GM20000 (cell line): ENCODE data around the gene TRAPPC3L.

ENCODE experiments used
- DNase-seq: peaks from one replicate; pipeline ENCODE4 v3.0.0; 2012; ENCODE audit warnings: low spot score
- CTCF ChIP-seq: IDR thresholded peaks from 2 replicates; pipeline ENCODE4 v1.5.1; 2012; ENCODE audit warnings: mild to moderate bottlenecking, control low read depth; ENCODE audit errors: extremely low read depth, missing control alignments

TRAPPC3L gene

GRCh38 chr6:116447496-116448011 lies 97.9 kb downstream of the TRAPPC3L start:
- no peak for DNase-seq
- no peak for TF ChIP-seq CTCF

- no peak for DNase-seq
These were observed 98.4 kb downstream of the TRAPPC3L start for GRCh38 chr6:116447052-116447451.

DNA sequence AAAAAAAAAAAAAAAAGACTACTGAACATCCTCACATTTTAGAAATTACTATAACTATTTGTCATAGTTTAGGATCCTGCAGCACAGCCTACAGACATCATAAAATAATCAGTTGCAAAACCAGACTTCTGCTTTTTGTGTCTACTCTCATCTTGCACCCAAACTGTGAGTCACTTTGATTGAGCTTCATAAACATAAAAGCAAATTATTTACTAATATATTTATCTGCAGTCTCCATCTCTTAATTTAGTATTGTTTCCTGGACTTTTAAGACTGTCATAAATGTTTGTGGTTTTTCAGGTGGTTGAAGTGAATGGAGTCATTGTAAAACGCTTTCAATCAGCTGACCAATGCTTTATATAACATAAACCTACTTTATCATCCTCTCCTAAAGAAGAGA lies 99.1 kb downstream of the TRAPPC3L start:
- no peak for TF ChIP-seq CTCF
- DNase-seq: no peak

More at GRCh38 chr6:116447052-116447451, 98.4 kb downstream of the TRAPPC3L start:
- TF ChIP-seq CTCF: no peak

DNA sequence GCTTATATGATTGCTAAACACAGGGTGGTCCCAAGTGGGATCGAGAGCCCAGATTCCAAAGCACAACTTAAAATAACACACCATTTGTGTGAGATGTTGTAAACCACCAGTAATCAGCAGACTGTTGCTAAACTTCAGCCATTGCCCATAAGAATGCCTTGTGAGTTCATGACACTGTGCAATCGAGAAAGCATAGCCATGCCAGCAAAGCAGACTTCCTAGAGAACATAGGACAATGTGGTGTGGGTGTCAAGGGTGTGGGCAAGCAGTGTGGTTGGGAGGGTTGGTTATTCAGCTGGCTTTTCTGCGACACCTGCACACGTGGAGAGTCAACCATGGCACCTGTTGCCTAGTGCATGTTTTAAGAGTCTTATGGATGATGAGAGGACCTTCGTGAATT lies 100.4 kb downstream of the TRAPPC3L start:
- DNase-seq: no peak
- TF ChIP-seq CTCF: no peak
